ENCODE results near the gene LRRC41.
A peak's percentile ranks its signal among the peaks of the same experiment; 100 is the strongest.
"Not testable (repeated sequence)": the region's sequence is repeated elsewhere in the genome, so short reads cannot be mapped to it uniquely, and the experiment has no call there.

The LRRC41 gene

GRCh38 chr1:46285730-46286477 is 17.5 kb downstream of the LRRC41 start:
- no peak for DNase-seq

GRCh38 chr1:46284597-46285564 is 18.5 kb downstream of the LRRC41 start:
- no peak for DNase-seq

- DNase-seq, result no peak
Measured at GRCh38 chr1:46284058-46284457, 19.4 kb downstream of the LRRC41 start.

GRCh38 chr1:46281021-46281420 is 22.4 kb downstream of the LRRC41 start:
- DNase-seq, result no peak

- DNase-seq, result no peak
Measured at GRCh38 chr1:46280092-46280491, 23.3 kb downstream of the LRRC41 start.

GRCh38 chr1:46278807-46279206 is 24.6 kb downstream of the LRRC41 start:
- DNase-seq, result no peak

GRCh38 chr1:46277658-46278373 is 25.6 kb downstream of the LRRC41 start:
- DNase-seq, result no peak

GRCh38 chr1:46275030-46275337 is 28.4 kb downstream of the LRRC41 start:
- DNase-seq, result no peak

- no peak for DNase-seq
Measured at GRCh38 chr1:46274225-46275029, 29.0 kb downstream of the LRRC41 start.

GRCh38 chr1:46268578-46268977 is 34.8 kb downstream of the LRRC41 start:
- no peak for DNase-seq

GRCh38 chr1:46263146-46263545 is 40.3 kb downstream of the LRRC41 start:
- no peak for DNase-seq

GRCh38 chr1:46262508-46262907 is 40.9 kb downstream of the LRRC41 start:
- no peak for DNase-seq

GRCh38 chr1:46256523-46256922 is 46.9 kb downstream of the LRRC41 start:
- DNase-seq, result no peak

- no peak for DNase-seq
Measured at GRCh38 chr1:46254668-46255067, 48.7 kb downstream of the LRRC41 start.

GRCh38 chr1:46248122-46248920 is 55.1 kb downstream of the LRRC41 start:
- no peak for DNase-seq

- DNase-seq, result peak; percentile 94
Measured at GRCh38 chr1:46247436-46248121, 55.8 kb downstream of the LRRC41 start, which contains the start of gene RAD54L. Gene RAD54L, plus strand, starts transcription at chr1:46247763. Its CDS starts 643 bp downstream, at chr1:46248406.

GRCh38 chr1:46246548-46247435 is 56.6 kb downstream of the LRRC41 start:
- DNase-seq, result peak; percentile 87

GRCh38 chr1:46246136-46246535 is 57.3 kb downstream of the LRRC41 start:
- DNase-seq, result not testable (repeated sequence)

GRCh38 chr1:46244656-46245371 is 58.6 kb downstream of the LRRC41 start:
- DNase-seq, result no peak

Measured in NCI-H1436 treated with DMSO at 0.1 percent for 48 hours (cell line).